HCT116 (cell line): ENCODE measurements around the gene ANKRD37.

Source experiments
- EZH2 ChIP-seq: fragments of 200-600 bp; sonication (generic); IDR thresholded peaks from 2 replicates; pipeline ENCODE4 v1.6.1; 2017; ENCODE audit warnings: antibody characterized with exemption, mixed run types
- POLR2A ChIP-seq: IDR thresholded peaks from 2 replicates; pipeline ENCODE4 v1.7.0; 2011; ENCODE audit warnings: borderline replicate concordance; ENCODE audit not compliant: insufficient read depth, insufficient read length; ENCODE audit errors: extremely low read depth

- TF ChIP-seq POLR2A = no peak
- no peak for TF ChIP-seq EZH2
Measured at GRCh38 chr4:185412412-185412811, 15.8 kb downstream of the ANKRD37 start.
